Cardiac atrium fibroblast (primary cell): Measurements from ENCODE around the gene SCN5A. TPM values are rescaled to one million over a fixed set of nuclear protein-coding genes. Genes with fewer than 3 reads are reported as not detected.

Source experiments
- total RNA-seq: library from RNA; depleted of rRNA; stranded (reverse); fragments of >200 nt; gene quantifications from 2 replicates; pipeline ENCODE4 v1.2.3, GENCODE V29; 2015

Gene SCN5A
- 0.16 and 0.18 TPM in 2 replicates for total RNA-seq

GRCh38 chr3:38649500-38650247, at the start of gene SCN5A:
Gene SCN5A (minus strand): TSS chr3:38649687. CDS start chr3:38633307, 16,380 bp downstream.

Other genes starting within 250 kb of the SCN5A start
- 0.90 and 1.1 TPM in 2 replicates for gene ACVR2B, start 195.8 kb downstream of the SCN5A start, total RNA-seq
- 3.7 and 3.8 TPM in 2 replicates for gene EXOG, start 153.3 kb downstream of the SCN5A start, total RNA-seq
- gene SCN10A, start 166.5 kb upstream of the SCN5A start, total RNA-seq, result under 0.01 TPM in 1 of 2 replicates, not detected in the other